WTC11 (cell line): ENCODE results near the gene EVA1A.

ENCODE experiments used
- CREB1 ChIP-seq: sonication (generic); formaldehyde crosslinking; IDR thresholded peaks from 2 replicates; pipeline ENCODE4 v1.8.0; 2023; ENCODE audit warnings: mild to moderate bottlenecking, missing genetic modification reagents
- GABPB1 ChIP-seq: sonication (generic); formaldehyde crosslinking; IDR thresholded peaks from 2 replicates; pipeline ENCODE4 v1.8.1; 2023; ENCODE audit warnings: mild to moderate bottlenecking, missing genetic modification reagents
- NFE2L1 ChIP-seq: sonication (generic); formaldehyde crosslinking; IDR thresholded peaks from 2 replicates; pipeline ENCODE4 v1.8.1; 2023; ENCODE audit warnings: missing genetic modification reagents
- ZNF138 ChIP-seq: sonication (generic); formaldehyde crosslinking; conservative IDR thresholded peaks from 2 replicates; pipeline ENCODE4 v1.8.1; 2022; ENCODE audit warnings: mild to moderate bottlenecking, moderate library complexity, missing genetic modification reagents
- ZNF232 ChIP-seq: sonication (generic); formaldehyde crosslinking; IDR thresholded peaks from 2 replicates; pipeline ENCODE4 v1.8.0; 2022; ENCODE audit warnings: mild to moderate bottlenecking, missing genetic modification reagents
- TF ChIP-seq, protein P1 (sequence below): fragments of 200-600 bp; IDR thresholded peaks from 2 replicates; pipeline ENCODE4 v1.8.0; 2022; ENCODE audit warnings: antibody characterized with exemption
- TF ChIP-seq, protein P2 (sequence below): sonication (generic); formaldehyde crosslinking; IDR thresholded peaks from 2 replicates; pipeline ENCODE4 v1.8.1; 2023; ENCODE audit warnings: mild to moderate bottlenecking, missing genetic modification reagents, borderline replicate concordance
- TF ChIP-seq, protein P3 (sequence below): sonication (generic); formaldehyde crosslinking; IDR thresholded peaks from 2 replicates; pipeline ENCODE4 v1.8.0; 2022; ENCODE audit warnings: mild to moderate bottlenecking, missing genetic modification reagents

DNA sequence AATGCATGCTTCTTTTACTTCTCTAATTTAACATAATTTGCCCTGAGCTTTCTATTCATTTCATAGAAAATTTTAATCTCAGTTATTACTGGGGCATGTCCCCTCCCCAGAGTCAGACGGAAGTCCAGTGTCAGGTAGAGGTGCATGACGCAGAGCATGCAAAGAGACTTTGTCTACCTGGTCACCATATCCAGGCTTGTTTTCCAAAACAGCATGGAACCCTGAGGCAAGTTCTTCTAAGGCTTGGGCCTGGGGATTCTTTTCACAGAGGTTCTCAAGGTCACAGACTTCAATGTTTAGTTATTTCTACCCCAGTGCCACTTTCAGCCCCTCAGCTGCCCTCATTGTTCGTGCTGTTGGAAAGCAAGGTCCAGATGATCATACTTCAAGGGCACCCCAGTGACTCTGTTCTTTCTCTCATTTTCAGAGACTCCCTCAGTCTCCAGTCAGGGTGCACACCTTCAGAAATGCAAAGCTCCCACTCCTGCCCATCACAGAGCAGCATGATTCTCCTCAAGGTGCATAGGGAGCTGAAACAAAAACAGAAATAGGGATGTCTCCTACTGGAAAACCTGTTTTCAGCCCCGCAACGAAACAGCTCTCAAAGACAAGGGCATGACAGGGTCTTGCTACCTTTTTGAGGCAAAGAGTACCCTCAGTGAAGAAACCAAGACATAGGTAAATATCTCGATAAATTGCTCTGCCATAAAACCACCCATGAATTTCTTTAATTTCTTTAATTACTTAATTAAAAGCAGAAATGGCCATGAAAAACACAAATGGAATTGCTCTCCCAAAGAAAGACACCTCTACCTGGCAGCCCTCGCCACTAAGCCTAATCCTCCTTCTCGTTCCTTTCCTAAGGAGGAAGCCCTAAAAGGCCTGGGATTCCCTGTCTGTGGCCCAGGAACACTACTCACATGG, 9.5 kb upstream of the EVA1A start:
- TF ChIP-seq, protein P1, sequence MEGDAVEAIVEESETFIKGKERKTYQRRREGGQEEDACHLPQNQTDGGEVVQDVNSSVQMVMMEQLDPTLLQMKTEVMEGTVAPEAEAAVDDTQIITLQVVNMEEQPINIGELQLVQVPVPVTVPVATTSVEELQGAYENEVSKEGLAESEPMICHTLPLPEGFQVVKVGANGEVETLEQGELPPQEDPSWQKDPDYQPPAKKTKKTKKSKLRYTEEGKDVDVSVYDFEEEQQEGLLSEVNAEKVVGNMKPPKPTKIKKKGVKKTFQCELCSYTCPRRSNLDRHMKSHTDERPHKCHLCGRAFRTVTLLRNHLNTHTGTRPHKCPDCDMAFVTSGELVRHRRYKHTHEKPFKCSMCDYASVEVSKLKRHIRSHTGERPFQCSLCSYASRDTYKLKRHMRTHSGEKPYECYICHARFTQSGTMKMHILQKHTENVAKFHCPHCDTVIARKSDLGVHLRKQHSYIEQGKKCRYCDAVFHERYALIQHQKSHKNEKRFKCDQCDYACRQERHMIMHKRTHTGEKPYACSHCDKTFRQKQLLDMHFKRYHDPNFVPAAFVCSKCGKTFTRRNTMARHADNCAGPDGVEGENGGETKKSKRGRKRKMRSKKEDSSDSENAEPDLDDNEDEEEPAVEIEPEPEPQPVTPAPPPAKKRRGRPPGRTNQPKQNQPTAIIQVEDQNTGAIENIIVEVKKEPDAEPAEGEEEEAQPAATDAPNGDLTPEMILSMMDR, result no peak
- TF ChIP-seq, protein P2, sequence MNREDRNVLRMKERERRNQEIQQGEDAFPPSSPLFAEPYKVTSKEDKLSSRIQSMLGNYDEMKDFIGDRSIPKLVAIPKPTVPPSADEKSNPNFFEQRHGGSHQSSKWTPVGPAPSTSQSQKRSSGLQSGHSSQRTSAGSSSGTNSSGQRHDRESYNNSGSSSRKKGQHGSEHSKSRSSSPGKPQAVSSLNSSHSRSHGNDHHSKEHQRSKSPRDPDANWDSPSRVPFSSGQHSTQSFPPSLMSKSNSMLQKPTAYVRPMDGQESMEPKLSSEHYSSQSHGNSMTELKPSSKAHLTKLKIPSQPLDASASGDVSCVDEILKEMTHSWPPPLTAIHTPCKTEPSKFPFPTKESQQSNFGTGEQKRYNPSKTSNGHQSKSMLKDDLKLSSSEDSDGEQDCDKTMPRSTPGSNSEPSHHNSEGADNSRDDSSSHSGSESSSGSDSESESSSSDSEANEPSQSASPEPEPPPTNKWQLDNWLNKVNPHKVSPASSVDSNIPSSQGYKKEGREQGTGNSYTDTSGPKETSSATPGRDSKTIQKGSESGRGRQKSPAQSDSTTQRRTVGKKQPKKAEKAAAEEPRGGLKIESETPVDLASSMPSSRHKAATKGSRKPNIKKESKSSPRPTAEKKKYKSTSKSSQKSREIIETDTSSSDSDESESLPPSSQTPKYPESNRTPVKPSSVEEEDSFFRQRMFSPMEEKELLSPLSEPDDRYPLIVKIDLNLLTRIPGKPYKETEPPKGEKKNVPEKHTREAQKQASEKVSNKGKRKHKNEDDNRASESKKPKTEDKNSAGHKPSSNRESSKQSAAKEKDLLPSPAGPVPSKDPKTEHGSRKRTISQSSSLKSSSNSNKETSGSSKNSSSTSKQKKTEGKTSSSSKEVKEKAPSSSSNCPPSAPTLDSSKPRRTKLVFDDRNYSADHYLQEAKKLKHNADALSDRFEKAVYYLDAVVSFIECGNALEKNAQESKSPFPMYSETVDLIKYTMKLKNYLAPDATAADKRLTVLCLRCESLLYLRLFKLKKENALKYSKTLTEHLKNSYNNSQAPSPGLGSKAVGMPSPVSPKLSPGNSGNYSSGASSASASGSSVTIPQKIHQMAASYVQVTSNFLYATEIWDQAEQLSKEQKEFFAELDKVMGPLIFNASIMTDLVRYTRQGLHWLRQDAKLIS (CRISPR knock-in tag), result no peak
- TF ChIP-seq, protein P3, sequence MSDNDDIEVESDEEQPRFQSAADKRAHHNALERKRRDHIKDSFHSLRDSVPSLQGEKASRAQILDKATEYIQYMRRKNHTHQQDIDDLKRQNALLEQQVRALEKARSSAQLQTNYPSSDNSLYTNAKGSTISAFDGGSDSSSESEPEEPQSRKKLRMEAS (CRISPR knock-in tag), result no peak
- TF ChIP-seq ZNF138 (CRISPR knock-in tag) (no peak), CREB1 (CRISPR knock-in tag) (no peak), NFE2L1 (CRISPR knock-in tag) (no peak), ZNF232 (CRISPR knock-in tag) (no peak), GABPB1 (CRISPR knock-in tag) (no peak)
